Measurements from ENCODE around the gene CWC27.

DNA sequence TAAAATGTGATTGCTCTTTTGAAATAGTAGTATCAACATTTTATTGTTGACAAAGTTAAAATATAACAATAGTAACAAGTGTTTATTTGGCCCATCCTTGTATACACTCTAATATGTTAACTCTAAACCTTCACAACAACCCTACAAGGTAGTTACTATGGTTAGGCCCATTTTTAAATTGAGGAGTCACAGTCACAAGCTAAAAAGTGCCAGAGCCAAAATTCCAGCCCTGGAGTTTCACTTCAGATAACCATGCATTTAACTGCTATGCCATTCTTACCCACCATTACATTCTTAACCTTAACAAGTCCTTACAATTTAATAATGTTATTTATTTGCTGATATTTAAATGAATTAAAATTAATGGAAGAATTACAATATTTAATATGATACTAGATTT is 91.2 kb downstream of the CWC27 start:
- TF ChIP-seq, protein P1, sequence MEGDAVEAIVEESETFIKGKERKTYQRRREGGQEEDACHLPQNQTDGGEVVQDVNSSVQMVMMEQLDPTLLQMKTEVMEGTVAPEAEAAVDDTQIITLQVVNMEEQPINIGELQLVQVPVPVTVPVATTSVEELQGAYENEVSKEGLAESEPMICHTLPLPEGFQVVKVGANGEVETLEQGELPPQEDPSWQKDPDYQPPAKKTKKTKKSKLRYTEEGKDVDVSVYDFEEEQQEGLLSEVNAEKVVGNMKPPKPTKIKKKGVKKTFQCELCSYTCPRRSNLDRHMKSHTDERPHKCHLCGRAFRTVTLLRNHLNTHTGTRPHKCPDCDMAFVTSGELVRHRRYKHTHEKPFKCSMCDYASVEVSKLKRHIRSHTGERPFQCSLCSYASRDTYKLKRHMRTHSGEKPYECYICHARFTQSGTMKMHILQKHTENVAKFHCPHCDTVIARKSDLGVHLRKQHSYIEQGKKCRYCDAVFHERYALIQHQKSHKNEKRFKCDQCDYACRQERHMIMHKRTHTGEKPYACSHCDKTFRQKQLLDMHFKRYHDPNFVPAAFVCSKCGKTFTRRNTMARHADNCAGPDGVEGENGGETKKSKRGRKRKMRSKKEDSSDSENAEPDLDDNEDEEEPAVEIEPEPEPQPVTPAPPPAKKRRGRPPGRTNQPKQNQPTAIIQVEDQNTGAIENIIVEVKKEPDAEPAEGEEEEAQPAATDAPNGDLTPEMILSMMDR (conservative IDR thresholded peaks at IDR 0.05; ENCODE audit: low read length) = no peak
- TF ChIP-seq EZH2phosphoT487 (IDR thresholded peaks at IDR 0.05; ENCODE audit: borderline replicate concordance) = no peak
